Choroid plexus epithelial cell (primary cell): Measurements from ENCODE around the gene ZNF695.

Experiments used
- DNase-seq: peaks from one replicate; pipeline ENCODE4 v3.0.0-alpha.2; 2010; ENCODE audit warnings: low read depth
- H3K4me3 ChIP-seq: 2 replicates; pipeline ENCODE4 v1.5.1; 2011; ENCODE audit warnings: low read depth, mild to moderate bottlenecking, control low read depth, low read length, moderate library complexity
- CTCF ChIP-seq: conservative IDR thresholded peaks from 2 replicates; pipeline ENCODE4 v1.5.1; 2011; ENCODE audit warnings: low read depth, mild to moderate bottlenecking, control low read depth, inconsistent platforms, low read length, moderate library complexity

Gene ZNF695

DNA sequence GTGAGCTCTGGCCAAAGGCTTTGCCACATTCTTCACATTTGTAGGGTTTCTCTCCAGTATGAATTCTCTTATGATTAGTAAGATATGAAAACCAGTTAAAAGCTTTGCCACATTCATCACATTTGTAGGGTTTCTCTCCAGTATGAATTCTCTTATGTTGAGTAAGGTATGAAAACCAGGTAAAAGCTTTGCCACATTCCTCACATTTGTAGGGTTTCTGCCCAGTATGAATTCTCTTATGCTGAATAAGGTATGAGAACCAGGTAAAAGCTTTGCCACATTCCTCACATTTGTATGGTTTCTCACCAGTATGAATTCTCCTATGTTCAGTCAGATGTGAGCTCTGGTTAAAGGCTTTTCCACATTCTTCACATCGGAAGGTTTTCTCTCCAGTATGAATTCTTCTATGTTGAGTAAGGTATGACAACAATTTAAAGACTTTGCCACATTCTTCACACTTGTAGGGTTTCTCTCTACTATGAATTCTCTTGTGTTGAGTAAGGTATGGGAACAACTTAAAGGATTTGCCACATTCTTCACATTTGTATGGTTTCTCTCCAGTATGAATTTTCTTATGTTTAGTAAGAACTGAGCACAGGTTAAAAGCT lies 20.7 kb downstream of the ZNF695 start:
- peak; percentile 2 for DNase-seq
- no peak for TF ChIP-seq CTCF
- H3K4me3 ChIP-seq, result no peak overlapping the region

GRCh38 chr1:246978785-246979184 lies 29.1 kb downstream of the ZNF695 start:
- TF ChIP-seq CTCF, result no peak
- DNase-seq, result no peak

DNA sequence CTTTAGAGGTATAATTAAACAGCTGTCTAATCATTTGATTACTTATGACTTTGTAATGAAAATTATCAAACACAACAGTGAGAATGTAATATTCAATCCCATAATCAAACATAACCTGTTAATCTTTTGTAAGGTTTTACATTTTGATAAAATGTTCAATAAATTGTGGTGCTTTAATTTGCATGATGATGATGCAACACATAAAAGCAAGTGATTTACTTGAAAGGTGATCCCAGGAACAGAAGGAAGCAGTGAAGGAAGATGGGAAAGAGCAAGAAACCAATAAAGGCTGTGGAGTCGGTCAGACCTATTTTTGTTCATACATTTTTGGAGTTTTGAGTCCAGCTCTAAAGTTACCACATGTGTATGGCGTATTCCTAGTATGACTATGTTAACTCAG lies 29.6 kb downstream of the ZNF695 start:
- no peak for DNase-seq
- no peak for TF ChIP-seq CTCF
- H3K4me3 ChIP-seq, result no peak overlapping the region

More at GRCh38 chr1:246978785-246979184, 29.1 kb downstream of the ZNF695 start:
- H3K4me3 ChIP-seq, result no peak overlapping the region

GRCh38 chr1:246971969-246972368 lies 35.9 kb downstream of the ZNF695 start:
- no peak for DNase-seq

GRCh38 chr1:246971090-246971721 lies 36.7 kb downstream of the ZNF695 start:
- TF ChIP-seq CTCF, result peak; percentile 80
- H3K4me3 ChIP-seq, result no peak overlapping the region
- peak; percentile 58 for DNase-seq

More at GRCh38 chr1:246971969-246972368, 35.9 kb downstream of the ZNF695 start:
- no peak for TF ChIP-seq CTCF
- no peak overlapping the region for H3K4me3 ChIP-seq

DNA sequence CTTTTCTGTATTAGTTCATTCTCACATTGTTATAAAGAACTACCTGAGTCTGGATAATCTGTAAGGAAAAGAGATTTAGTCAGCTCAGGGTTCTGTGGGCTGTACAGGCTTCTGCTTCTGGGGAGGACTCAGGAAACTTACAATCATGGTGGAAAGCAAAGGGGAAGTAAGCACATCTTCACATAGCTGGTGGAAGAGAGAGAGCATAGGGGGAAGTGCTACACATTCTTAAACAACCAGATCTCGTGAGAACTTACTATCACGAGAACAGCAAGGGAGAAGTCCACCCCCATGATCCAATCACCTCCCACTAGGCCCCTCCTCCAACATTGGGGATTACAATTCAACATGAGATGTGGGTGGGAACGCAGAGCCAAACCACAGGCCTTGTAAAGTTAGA lies 38.2 kb downstream of the ZNF695 start:
- no peak overlapping the region for H3K4me3 ChIP-seq
- TF ChIP-seq CTCF, result no peak
- DNase-seq, result no peak

- TF ChIP-seq CTCF, result no peak
- no peak for DNase-seq
- H3K4me3 ChIP-seq, result no peak overlapping the region
Observed at GRCh38 chr1:246966502-246966901, 41.4 kb downstream of the ZNF695 start.
